BLaER1 treated with 17β-estradiol and CSF1 and Interleukin-3, amounts not matched to agents 10 nM and 100 nM (cell line): ENCODE data around the gene RABGAP1L.

Source experiments
- H3K27ac ChIP-seq, 11 experiments: shearing (Covaris generic); formaldehyde crosslinking; 2 replicates each; pipeline ENCODE4 v1.8.1; 2022
- H3K27me3 ChIP-seq, 11 experiments: shearing (Covaris generic); formaldehyde crosslinking; 2 replicates each; pipeline ENCODE4 v1.8.1; 2022
- H3K36me3 ChIP-seq, 11 experiments: shearing (Covaris generic); formaldehyde crosslinking; 2 replicates each; pipeline ENCODE4 v1.8.1; 2022
- H3K4me1 ChIP-seq, 10 experiments: shearing (Covaris generic); formaldehyde crosslinking; 2 replicates each; pipeline ENCODE4 v1.8.1; 2022
- H3K4me2 ChIP-seq, 11 experiments: shearing (Covaris generic); formaldehyde crosslinking; 2 replicates each; pipeline ENCODE4 v1.8.1; 2022
- H3K4me3 ChIP-seq, 10 experiments: shearing (Covaris generic); formaldehyde crosslinking; 2 replicates each; pipeline ENCODE4 v1.8.1; 2022
- H3K9ac ChIP-seq, 11 experiments: shearing (Covaris generic); formaldehyde crosslinking; 2 replicates each; pipeline ENCODE4 v1.8.1; 2022
- H3K9me3 ChIP-seq, 11 experiments: shearing (Covaris generic); formaldehyde crosslinking; replicated peaks in 1 of 11; 2 replicates each; pipeline ENCODE4 v1.8.1; 2022
- H4K20me1 ChIP-seq, 11 experiments: shearing (Covaris generic); formaldehyde crosslinking; 2 replicates each; pipeline ENCODE4 v1.8.1; 2022
- Cebpa-rat ChIP-seq, 11 experiments: shearing (Covaris generic); IDR thresholded peaks; 2 replicates each; pipeline ENCODE4 v1.8.1; 2022

Gene RABGAP1L

GRCh38 chr1:174913225-174913903 lies 754.0 kb downstream of the RABGAP1L start:
- H4K20me1 ChIP-seq, result no peaks in the 10 kb centered on the region
- no peak overlapping the region for H3K4me2 ChIP-seq
- no peak overlapping the region for H3K9ac ChIP-seq
- no peaks in the 10 kb centered on the region for H3K27me3 ChIP-seq
- no peak overlapping the region for H3K27ac ChIP-seq
- no peak overlapping the region for H3K4me3 ChIP-seq
- peaks cover 0 to 12% (median 0%) of the 10 kb centered on the region in 10 experiments; a peak in 4 of 20 replicates for H3K4me1 ChIP-seq
- peaks cover 0 to 1% (median 0%) of the 10 kb centered on the region in 11 experiments; a peak in 2 of 22 replicates for H3K9me3 ChIP-seq
- TF ChIP-seq Cebpa-rat (IDR thresholded peaks at IDR 0.05), result no peak
- peaks cover 0 to 1% (median 0%) of the 10 kb centered on the region in 11 experiments; a peak in 2 of 22 replicates for H3K36me3 ChIP-seq

- H3K4me3 ChIP-seq, result no peak overlapping the region
These were observed 755.7 kb downstream of the RABGAP1L start for GRCh38 chr1:174914991-174915390.

DNA sequence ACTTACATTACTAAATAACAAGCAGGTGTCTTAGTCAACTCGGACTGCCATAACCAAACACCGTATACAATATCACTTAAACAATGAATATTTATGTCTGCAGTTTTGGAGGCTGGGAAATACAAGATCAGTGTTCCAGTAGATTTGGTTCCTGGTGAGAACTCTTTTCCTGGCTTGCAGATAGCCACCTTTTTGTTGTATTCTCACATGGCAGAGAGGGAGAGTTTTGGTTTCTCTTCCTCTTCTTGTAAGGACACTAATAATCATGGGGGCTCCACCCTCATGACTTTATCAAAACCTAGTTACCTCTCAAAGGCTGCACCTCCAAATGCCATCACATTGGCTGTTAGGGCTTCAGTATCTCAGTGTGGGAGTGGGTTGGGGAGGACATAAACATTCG lies 757.5 kb downstream of the RABGAP1L start:
- Histone ChIP-seq H3K27me3 (no peaks in the 10 kb centered on the region), H3K4me1 (peaks cover 0 to 12% (median 0%) of the 10 kb centered on the region in 10 experiments; a peak in 4 of 20 replicates)
- TF ChIP-seq Cebpa-rat (IDR thresholded peaks at IDR 0.05), result no peak

More at GRCh38 chr1:174914991-174915390, 755.7 kb downstream of the RABGAP1L start:
- no peak overlapping the region for H3K9ac ChIP-seq
- H4K20me1 ChIP-seq, result no peaks in the 10 kb centered on the region
- peaks cover 0 to 16% (median 2%) of the 10 kb centered on the region in 11 experiments; a peak in 11 of 22 replicates for H3K36me3 ChIP-seq
- no peak overlapping the region for H3K4me2 ChIP-seq
- H3K9me3 ChIP-seq, result peaks cover 6 to 17% (median 11%) of the 10 kb centered on the region in 11 experiments
- H3K27ac ChIP-seq, result no peak overlapping the region
- H3K27me3 ChIP-seq, result no peaks in the 10 kb centered on the region
- no peak for TF ChIP-seq Cebpa-rat (IDR thresholded peaks at IDR 0.05)
- peaks cover 0 to 12% (median 0%) of the 10 kb centered on the region in 10 experiments; a peak in 4 of 20 replicates for H3K4me1 ChIP-seq

DNA sequence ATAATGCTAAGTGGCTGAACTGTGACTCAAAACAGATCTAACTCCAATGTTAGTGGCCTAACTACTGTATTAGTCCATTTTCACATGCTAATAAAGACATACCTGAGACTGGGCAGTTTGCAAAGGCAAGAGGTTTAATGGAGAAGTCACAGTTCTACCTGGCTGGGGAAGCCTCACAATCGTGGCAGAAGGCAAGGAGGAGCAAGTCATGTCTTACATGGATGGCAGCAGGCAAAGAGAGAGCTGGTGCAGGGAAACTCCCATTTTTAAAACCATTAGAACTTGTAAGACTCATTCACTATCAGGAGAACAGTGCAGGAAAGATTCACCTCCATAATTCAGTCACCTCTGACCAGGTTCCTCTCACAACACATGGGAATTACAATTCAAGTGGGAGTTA lies 760.8 kb downstream of the RABGAP1L start:
- Histone ChIP-seq H3K4me1 (peaks cover 0 to 6% (median 0%) of the 10 kb centered on the region in 10 experiments; a peak in 4 of 20 replicates), H3K4me3 (no peak overlapping the region), H3K9ac (no peak overlapping the region), H3K36me3 (peaks cover 0 to 25% (median 6%) of the 10 kb centered on the region in 11 experiments; a peak in 12 of 22 replicates), H3K4me2 (no peak overlapping the region), H3K27ac (no peak overlapping the region), H4K20me1 (no peaks in the 10 kb centered on the region), H3K9me3 (peaks cover 13 to 29% (median 19%) of the 10 kb centered on the region in 11 experiments), H3K27me3 (no peaks in the 10 kb centered on the region)
- TF ChIP-seq Cebpa-rat (IDR thresholded peaks at IDR 0.05), result no peak

More for the DNA sequence above, 757.5 kb downstream of the RABGAP1L start:
- peaks cover 0 to 25% (median 6%) of the 10 kb centered on the region in 11 experiments; a peak in 12 of 22 replicates for H3K36me3 ChIP-seq
- H3K9ac ChIP-seq, result no peak overlapping the region
- H3K27ac ChIP-seq, result no peak overlapping the region
- peak overlapping the region in 1 of 11 experiments; percentile 20; a peak in 2 of 22 replicates for H3K4me2 ChIP-seq
- peaks cover 13 to 29% (median 19%) of the 10 kb centered on the region in 11 experiments for H3K9me3 ChIP-seq
- H4K20me1 ChIP-seq, result no peaks in the 10 kb centered on the region
- no peak overlapping the region for H3K4me3 ChIP-seq

- no peak for TF ChIP-seq Cebpa-rat (IDR thresholded peaks at IDR 0.05)
- H3K36me3 ChIP-seq, result peaks cover 0 to 25% (median 6%) of the 10 kb centered on the region in 11 experiments; a peak in 12 of 22 replicates
- no peak overlapping the region for H3K27ac ChIP-seq
- H3K9ac ChIP-seq, result no peak overlapping the region
- H4K20me1 ChIP-seq, result no peaks in the 10 kb centered on the region
- no peak overlapping the region for H3K4me2 ChIP-seq
- H3K9me3 ChIP-seq, result peaks cover 13 to 29% (median 19%) of the 10 kb centered on the region in 11 experiments
- no peak overlapping the region for H3K4me3 ChIP-seq
- no peaks in the 10 kb centered on the region for H3K27me3 ChIP-seq
- no peaks in the 10 kb centered on the region for H3K4me1 ChIP-seq
These were observed 762.8 kb downstream of the RABGAP1L start for GRCh38 chr1:174922121-174922520.

DNA sequence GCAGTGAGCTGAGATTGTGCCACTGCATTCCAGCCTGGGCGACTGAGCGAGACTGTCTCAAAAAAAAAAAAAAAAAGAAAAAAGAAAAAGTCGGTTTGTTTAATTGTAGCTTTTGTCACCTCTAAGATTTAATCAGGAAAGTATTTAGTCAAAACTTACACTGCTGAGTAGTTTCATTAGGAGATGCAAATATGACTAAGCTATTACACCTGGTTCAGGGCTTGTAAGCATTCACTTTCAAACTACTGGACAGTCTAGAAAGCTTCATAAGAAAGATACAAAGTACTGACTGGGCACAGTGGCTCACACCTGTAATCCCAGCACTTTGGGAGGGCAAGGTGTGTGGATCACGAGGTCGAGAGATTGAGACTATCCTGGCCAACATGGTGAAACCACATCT lies 764.5 kb downstream of the RABGAP1L start:
- no peaks in the 10 kb centered on the region for H3K4me1 ChIP-seq
- H3K27me3 ChIP-seq, result no peaks in the 10 kb centered on the region
- no peak for TF ChIP-seq Cebpa-rat (IDR thresholded peaks at IDR 0.05)
- no peak overlapping the region for H3K9ac ChIP-seq
- no peaks in the 10 kb centered on the region for H4K20me1 ChIP-seq
- no peak overlapping the region for H3K4me2 ChIP-seq
- no peak overlapping the region for H3K27ac ChIP-seq
- peaks cover 13 to 23% (median 19%) of the 10 kb centered on the region in 11 experiments for H3K9me3 ChIP-seq
- peaks cover 0 to 21% (median 6%) of the 10 kb centered on the region in 11 experiments; a peak in 11 of 22 replicates for H3K36me3 ChIP-seq
- no peak overlapping the region for H3K4me3 ChIP-seq

GRCh38 chr1:174928541-174928940 lies 769.2 kb downstream of the RABGAP1L start:
- H3K9me3 ChIP-seq, result no peaks in the 10 kb centered on the region
- no peaks in the 10 kb centered on the region for H3K36me3 ChIP-seq
- no peak overlapping the region for H3K9ac ChIP-seq
- H3K27ac ChIP-seq, result no peak overlapping the region
- no peaks in the 10 kb centered on the region for H3K4me1 ChIP-seq
- H4K20me1 ChIP-seq, result no peaks in the 10 kb centered on the region
- H3K4me3 ChIP-seq, result no peak overlapping the region
- no peak overlapping the region for H3K4me2 ChIP-seq
- H3K27me3 ChIP-seq, result no peaks in the 10 kb centered on the region
- TF ChIP-seq Cebpa-rat (IDR thresholded peaks at IDR 0.05), result no peak

GRCh38 chr1:174931214-174931613 lies 771.9 kb downstream of the RABGAP1L start:
- Histone ChIP-seq H3K4me1 (no peaks in the 10 kb centered on the region), H3K4me2 (no peak overlapping the region), H3K36me3 (no peaks in the 10 kb centered on the region), H3K9me3 (no peaks in the 10 kb centered on the region), H3K4me3 (no peak overlapping the region), H3K9ac (no peak overlapping the region), H3K27ac (no peak overlapping the region), H3K27me3 (no peaks in the 10 kb centered on the region), H4K20me1 (no peaks in the 10 kb centered on the region)
- TF ChIP-seq Cebpa-rat (IDR thresholded peaks at IDR 0.05), result no peak

GRCh38 chr1:174932587-174932986 lies 773.3 kb downstream of the RABGAP1L start:
- no peaks in the 10 kb centered on the region for H4K20me1 ChIP-seq
- no peaks in the 10 kb centered on the region for H3K9me3 ChIP-seq
- TF ChIP-seq Cebpa-rat (IDR thresholded peaks at IDR 0.05), result no peak
- H3K9ac ChIP-seq, result no peak overlapping the region
- no peaks in the 10 kb centered on the region for H3K27me3 ChIP-seq
- no peak overlapping the region for H3K4me3 ChIP-seq
- H3K36me3 ChIP-seq, result no peaks in the 10 kb centered on the region
- H3K4me1 ChIP-seq, result no peaks in the 10 kb centered on the region; a peak in 1 of 20 replicates
- no peak overlapping the region for H3K4me2 ChIP-seq
- H3K27ac ChIP-seq, result no peak overlapping the region
